GM18907 (cell line): Measurements from ENCODE around the gene SMOC1.

ENCODE experiments used
- ATAC-seq: cut with Tn5 transposase; IDR thresholded peaks from one replicate; pipeline ENCODE4 v1.9.1; 2021; ENCODE audit warnings: mild to moderate bottlenecking, moderate library complexity; ENCODE audit not compliant: unreplicated experiment

Gene SMOC1

GRCh38 chr14:69938751-69939150, 59.5 kb downstream of the SMOC1 start:
- ATAC-seq: no peak

GRCh38 chr14:69941768-69942742, 62.8 kb downstream of the SMOC1 start:
- no peak for ATAC-seq

- no peak for ATAC-seq
Measured at GRCh38 chr14:69943084-69943780, 64.0 kb downstream of the SMOC1 start.

GRCh38 chr14:69945347-69945746, 66.1 kb downstream of the SMOC1 start:
- ATAC-seq: no peak

GRCh38 chr14:69945912-69946311, 66.7 kb downstream of the SMOC1 start:
- no peak for ATAC-seq

- no peak for ATAC-seq
Measured at GRCh38 chr14:69948351-69948750, 69.1 kb downstream of the SMOC1 start.

GRCh38 chr14:69951263-69951662, 72.0 kb downstream of the SMOC1 start:
- ATAC-seq: no peak

- ATAC-seq: no peak
Measured at GRCh38 chr14:69951935-69952334, 72.7 kb downstream of the SMOC1 start.

- no peak for ATAC-seq
Measured at GRCh38 chr14:69953266-69953915, 74.2 kb downstream of the SMOC1 start.

- no peak for ATAC-seq
Measured at GRCh38 chr14:69955855-69956845, 76.9 kb downstream of the SMOC1 start.

- no peak for ATAC-seq
Measured at GRCh38 chr14:69956970-69957369, 77.8 kb downstream of the SMOC1 start.

- no peak for ATAC-seq
Measured at GRCh38 chr14:69957986-69958385, 78.8 kb downstream of the SMOC1 start.

GRCh38 chr14:69959136-69959535, 79.9 kb downstream of the SMOC1 start:
- no peak for ATAC-seq

- ATAC-seq: no peak
Measured at GRCh38 chr14:69960296-69960695, 81.1 kb downstream of the SMOC1 start.

GRCh38 chr14:69963966-69964365, 84.8 kb downstream of the SMOC1 start:
- no peak for ATAC-seq

- ATAC-seq: no peak
Measured at GRCh38 chr14:69964841-69965240, 85.6 kb downstream of the SMOC1 start.

- ATAC-seq: no peak
Measured at GRCh38 chr14:69968132-69968531, 88.9 kb downstream of the SMOC1 start.

- ATAC-seq: no peak
Measured at GRCh38 chr14:69968681-69969080, 89.5 kb downstream of the SMOC1 start.

GRCh38 chr14:69972755-69973154, 93.5 kb downstream of the SMOC1 start:
- no peak for ATAC-seq

GRCh38 chr14:69973846-69974245, 94.6 kb downstream of the SMOC1 start:
- ATAC-seq: no peak
